Tibial nerve (tissue), 4 donors: ENCODE measurements around the gene SCGB3A2. TPM values are rescaled to one million over a fixed set of nuclear protein-coding genes. Genes with fewer than 3 reads are reported as not detected.
A peak's percentile ranks its signal among the peaks of the same experiment; 100 is the strongest.

ENCODE experiments used
- DNase-seq, 2 donors: peaks; one replicate each; pipeline ENCODE4 v3.0.0-alpha.2; 2019; ENCODE audit warnings: low spot score in 2 of 2
- H3K27ac ChIP-seq, 4 donors: fragments of 200-600 bp; sonication (generic) in 3 of 4; one replicate each; pipeline ENCODE4 v1.5.1; 2017 to 2019; ENCODE audit warnings: mild to moderate bottlenecking in 1 of 4
- H3K27me3 ChIP-seq, 2 donors: fragments of 200-600 bp; sonication (generic) in 1 of 2; one replicate each; pipeline versions ENCODE4 v1.5.1 to v1.6.0; 2017 to 2019
- H3K36me3 ChIP-seq, 3 donors: fragments of 200-600 bp; sonication (generic); one replicate each; pipeline ENCODE4 v1.5.1; 2018 to 2019
- H3K4me1 ChIP-seq, 4 donors: fragments of 200-600 bp; sonication (generic) in 3 of 4; one replicate each; pipeline ENCODE4 v1.5.1; 2017 to 2019
- H3K4me3 ChIP-seq, 4 donors: fragments of 200-600 bp; sonication (generic) in 3 of 4; one replicate each; pipeline ENCODE4 v1.5.1; 2017 to 2019; ENCODE audit warnings: mild to moderate bottlenecking in 1 of 4, moderate library complexity in 1 of 4
- H3K9me3 ChIP-seq, 4 donors: fragments of 200-600 bp; sonication (generic) in 3 of 4; one replicate each; pipeline ENCODE4 v1.5.1; 2017 to 2019
- EP300 ChIP-seq, 2 donors: sonication (generic); formaldehyde crosslinking; IDR thresholded peaks; one replicate each; pipeline ENCODE4 v1.6.1; 2017; ENCODE audit warnings: antibody characterized with exemption in 2 of 2, mild to moderate bottlenecking in 1 of 2
- POLR2A ChIP-seq, 2 donors: fragments of 450-650 bp; IDR thresholded peaks; one replicate each; pipeline ENCODE4 v1.6.1; 2017; ENCODE audit warnings: antibody characterized with exemption in 2 of 2, mild to moderate bottlenecking in 2 of 2, moderate library complexity in 2 of 2
- WGBS, 2 donors: methylation state at CpG; one replicate each; pipeline ENCODE4 v1.1.5; 2018; 5-methylcytosine and 5-hydroxymethylcytosine counted together
- total RNA-seq, 4 donors: library from RNA; depleted of rRNA; stranded (reverse); fragments of >200 nt; gene quantifications; one replicate each; pipeline ENCODE4 v1.1.0, GENCODE V29; 2016
- TF ChIP-seq, protein P1 (sequence below), 5 experiments: fragments of 200-600 bp in 3 of 5; fragments of 450-650 bp in 2 of 5; sonication (generic) in 3 of 5; IDR thresholded peaks; one replicate each; pipeline ENCODE4 v1.5.1; 2016 to 2019; ENCODE audit warnings: antibody characterized with exemption in 5 of 5, mild to moderate bottlenecking in 3 of 5, moderate library complexity in 2 of 5

SCGB3A2 gene
- total RNA-seq, 4 donors from 2014 or later: not detected

DNA sequence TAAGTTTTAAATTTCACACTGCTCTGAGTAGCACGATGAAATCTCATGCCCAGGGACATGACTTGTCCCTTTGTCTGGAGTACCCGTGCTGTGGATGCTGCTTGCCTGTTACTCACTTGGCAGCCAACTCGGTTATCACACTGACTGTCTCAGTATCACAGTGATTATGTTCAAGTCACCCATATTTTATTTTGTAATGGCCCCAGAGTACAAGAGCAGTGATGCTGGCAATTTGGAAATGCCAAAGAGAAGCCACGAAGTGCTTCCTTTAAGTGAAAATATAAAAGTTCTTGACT lies 22.8 kb upstream of the SCGB3A2 start:
- no peak for DNase-seq
- TF ChIP-seq EP300 (IDR thresholded peaks at IDR 0.05) (no peak), POLR2A (IDR thresholded peaks at IDR 0.05) (no peak)
- TF ChIP-seq, protein P1, sequence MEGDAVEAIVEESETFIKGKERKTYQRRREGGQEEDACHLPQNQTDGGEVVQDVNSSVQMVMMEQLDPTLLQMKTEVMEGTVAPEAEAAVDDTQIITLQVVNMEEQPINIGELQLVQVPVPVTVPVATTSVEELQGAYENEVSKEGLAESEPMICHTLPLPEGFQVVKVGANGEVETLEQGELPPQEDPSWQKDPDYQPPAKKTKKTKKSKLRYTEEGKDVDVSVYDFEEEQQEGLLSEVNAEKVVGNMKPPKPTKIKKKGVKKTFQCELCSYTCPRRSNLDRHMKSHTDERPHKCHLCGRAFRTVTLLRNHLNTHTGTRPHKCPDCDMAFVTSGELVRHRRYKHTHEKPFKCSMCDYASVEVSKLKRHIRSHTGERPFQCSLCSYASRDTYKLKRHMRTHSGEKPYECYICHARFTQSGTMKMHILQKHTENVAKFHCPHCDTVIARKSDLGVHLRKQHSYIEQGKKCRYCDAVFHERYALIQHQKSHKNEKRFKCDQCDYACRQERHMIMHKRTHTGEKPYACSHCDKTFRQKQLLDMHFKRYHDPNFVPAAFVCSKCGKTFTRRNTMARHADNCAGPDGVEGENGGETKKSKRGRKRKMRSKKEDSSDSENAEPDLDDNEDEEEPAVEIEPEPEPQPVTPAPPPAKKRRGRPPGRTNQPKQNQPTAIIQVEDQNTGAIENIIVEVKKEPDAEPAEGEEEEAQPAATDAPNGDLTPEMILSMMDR (IDR thresholded peaks at IDR 0.05): no peak
- WGBS, 2 donors: 38 to 42% methylated on average over 4 of the region's 4 CpGs
- Histone ChIP-seq H3K9me3 (no peaks in the 10 kb centered on the region), H3K27ac (no peak overlapping the region), H3K4me1 (no peaks in the 10 kb centered on the region), H3K36me3 (no peaks in the 10 kb centered on the region), H3K27me3 (no peaks in the 10 kb centered on the region), H3K4me3 (no peak overlapping the region)

DNA sequence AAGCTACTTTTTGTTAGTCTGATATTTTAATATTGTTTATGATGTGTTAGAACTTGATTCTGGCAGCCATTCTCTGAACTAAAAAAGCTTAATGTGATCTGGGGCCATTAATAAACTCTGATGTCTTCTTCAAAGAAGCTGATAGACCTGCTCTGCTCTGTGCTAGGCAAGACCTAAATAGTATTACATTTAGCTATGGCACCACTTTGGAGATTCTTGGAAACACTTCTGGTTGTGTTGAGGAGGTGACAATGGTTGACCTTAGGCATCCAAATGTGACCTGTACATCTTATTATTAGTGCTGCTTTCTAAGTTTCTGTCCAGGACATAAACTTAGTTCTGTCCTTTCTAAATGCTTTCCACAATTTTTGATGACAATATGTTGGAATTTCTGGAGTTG lies 21.7 kb upstream of the SCGB3A2 start:
- Histone ChIP-seq H3K27ac (no peak overlapping the region), H3K36me3 (no peaks in the 10 kb centered on the region), H3K4me1 (no peaks in the 10 kb centered on the region), H3K4me3 (no peak overlapping the region), H3K9me3 (no peaks in the 10 kb centered on the region), H3K27me3 (no peaks in the 10 kb centered on the region)
- DNase-seq: no peak
- TF ChIP-seq POLR2A (IDR thresholded peaks at IDR 0.05): no peak
- TF ChIP-seq, protein P1 (IDR thresholded peaks at IDR 0.05): no peak
- no peak for TF ChIP-seq EP300 (IDR thresholded peaks at IDR 0.05)

DNA sequence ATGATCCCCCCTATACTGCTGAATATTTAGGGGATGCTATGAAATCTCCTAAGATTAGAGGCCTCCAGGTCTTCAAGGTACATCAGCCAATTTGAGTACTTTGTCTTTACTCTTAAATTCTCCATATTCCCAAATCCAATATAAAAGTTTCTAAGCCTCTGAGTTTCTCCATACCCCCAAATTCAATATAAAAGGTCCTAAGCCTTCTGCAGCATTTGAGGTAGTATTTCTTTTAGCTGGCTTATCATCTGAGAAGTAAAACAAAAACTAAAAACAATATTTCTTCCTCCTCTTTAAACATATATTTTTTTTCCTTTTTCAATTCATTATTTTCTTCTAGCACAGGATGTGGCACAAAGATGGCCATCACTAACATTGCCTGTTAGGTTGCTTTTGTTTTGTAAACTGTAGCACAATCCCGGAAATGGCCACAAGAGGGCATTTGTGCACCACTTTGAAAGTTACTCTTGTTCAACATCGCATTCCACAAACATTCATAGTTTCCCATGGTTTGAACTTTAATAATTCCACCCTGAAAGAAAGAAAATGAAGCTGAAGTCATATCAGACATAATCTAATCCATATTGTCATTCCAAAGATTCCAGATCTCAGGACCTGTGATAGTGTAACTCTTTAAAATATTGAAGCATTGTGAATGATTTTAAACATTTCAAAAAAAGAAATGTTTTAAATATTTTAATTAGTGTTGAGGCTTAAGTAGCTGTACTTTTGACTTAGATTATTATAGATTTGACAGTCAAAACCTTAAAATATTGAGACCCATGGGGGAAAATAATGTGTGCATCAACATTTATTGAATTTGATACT lies 21.0 kb upstream of the SCGB3A2 start:
- no peak overlapping the region for H3K27ac ChIP-seq
- TF ChIP-seq, protein P1 (IDR thresholded peaks at IDR 0.05): peak; percentile 64 to 77 (median 73)
- TF ChIP-seq POLR2A (IDR thresholded peaks at IDR 0.05): no peak
- no peak for TF ChIP-seq EP300 (IDR thresholded peaks at IDR 0.05)
- WGBS, 2 donors: 0 to 1% methylated on average over 2 of the region's 2 CpGs
- H3K9me3 ChIP-seq: no peaks in the 10 kb centered on the region
- H3K4me1 ChIP-seq: no peaks in the 10 kb centered on the region
- H3K27me3 ChIP-seq: no peaks in the 10 kb centered on the region
- H3K4me3 ChIP-seq: no peak overlapping the region
- no peaks in the 10 kb centered on the region for H3K36me3 ChIP-seq
- DNase-seq: peak; percentile 55 to 93

DNA sequence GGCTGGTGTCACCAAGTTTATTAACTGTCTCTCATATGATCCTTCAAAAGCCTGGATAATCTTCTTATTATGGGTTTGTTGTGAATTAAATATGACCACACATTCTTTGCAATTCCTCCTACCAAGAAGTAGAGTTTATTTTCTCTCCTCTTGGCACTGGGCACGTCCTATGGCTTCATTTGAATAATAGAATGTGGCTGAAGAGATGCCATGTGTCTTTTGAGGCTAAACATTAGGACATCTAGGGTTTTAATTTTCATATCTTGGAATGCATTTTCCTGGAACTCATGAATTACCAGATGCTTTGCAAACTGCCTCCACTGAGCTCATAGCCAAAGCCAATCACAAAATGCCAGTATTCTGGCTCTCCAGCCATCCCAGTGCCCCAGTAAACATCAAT lies 19.9 kb upstream of the SCGB3A2 start:
- Histone ChIP-seq H3K4me1 (no peaks in the 10 kb centered on the region), H3K9me3 (no peaks in the 10 kb centered on the region), H3K27me3 (no peaks in the 10 kb centered on the region), H3K27ac (no peak overlapping the region), H3K4me3 (no peak overlapping the region), H3K36me3 (no peaks in the 10 kb centered on the region)
- TF ChIP-seq EP300 (IDR thresholded peaks at IDR 0.05): no peak
- no peak for TF ChIP-seq POLR2A (IDR thresholded peaks at IDR 0.05)
- TF ChIP-seq, protein P1 (IDR thresholded peaks at IDR 0.05): no peak
- no peak for DNase-seq
- WGBS, 2 donors: 64 to 69% methylated on average over 1 of the region's 1 CpG

DNA sequence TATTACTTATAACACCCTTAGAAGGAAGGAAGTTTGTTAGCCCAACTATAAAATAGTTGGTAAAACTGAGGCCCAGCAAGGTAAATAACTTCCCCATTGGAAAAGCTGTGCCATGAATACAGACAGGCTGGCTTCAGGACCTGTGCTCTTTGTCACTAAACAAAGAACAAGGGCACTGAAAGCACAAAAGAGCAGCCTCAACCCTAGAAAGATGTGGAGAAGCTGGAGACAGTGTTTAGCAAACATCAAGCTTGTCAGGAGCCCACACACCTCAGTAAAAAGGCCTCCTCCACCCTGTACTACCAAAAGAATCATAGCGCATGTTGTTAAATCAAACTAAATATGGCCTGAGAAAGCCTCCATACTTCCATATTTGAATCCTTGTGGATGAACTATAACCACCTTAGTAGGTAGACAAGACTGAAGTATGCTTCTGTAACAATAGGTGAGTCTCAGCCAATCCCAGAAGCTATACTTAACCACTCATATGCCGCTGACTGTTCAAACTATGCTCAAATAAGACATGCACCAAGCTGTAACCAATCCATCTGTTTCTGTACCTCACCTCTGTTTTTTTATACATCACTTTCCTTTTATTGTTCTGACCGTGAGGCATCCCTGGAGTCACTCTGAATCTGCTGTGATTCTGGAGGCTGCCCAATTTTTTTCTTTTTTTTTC lies 18.4 kb upstream of the SCGB3A2 start:
- no peak for DNase-seq
- H3K27ac ChIP-seq: no peak overlapping the region
- TF ChIP-seq POLR2A (IDR thresholded peaks at IDR 0.05) (no peak), EP300 (IDR thresholded peaks at IDR 0.05) (no peak)
- TF ChIP-seq, protein P1 (IDR thresholded peaks at IDR 0.05): no peak
- no peak overlapping the region for H3K4me3 ChIP-seq
- no peaks in the 10 kb centered on the region for H3K36me3 ChIP-seq
- no peaks in the 10 kb centered on the region for H3K4me1 ChIP-seq
- H3K9me3 ChIP-seq: no peaks in the 10 kb centered on the region
- no peaks in the 10 kb centered on the region for H3K27me3 ChIP-seq
- 85 to 90% methylated on average over 3 of the region's 3 CpGs for WGBS, 2 donors
